Heart left ventricle (tissue), 16 donors: ENCODE data around the gene FAM184A. TPM values are rescaled to one million over a fixed set of nuclear protein-coding genes. Genes with fewer than 3 reads are reported as not detected.

Experiments
- ATAC-seq, 4 donors: fragments of 200-7000 bp; cut with Tn5 transposase; one replicate each; pipeline ENCODE4 v1.9.1; 2020 to 2022; ENCODE audit warnings: moderate library complexity in 4 of 4, mild to moderate bottlenecking in 3 of 4, moderate number of reproducible peaks in 1 of 4
- DNase-seq, 5 donors: peaks; one replicate each; pipeline ENCODE4 v3.0.0-alpha.2; 2020
- H3K27ac ChIP-seq, 12 donors: fragments of 200-600 bp; sonication (generic) in 4 of 12; one replicate each; pipeline versions ENCODE4 v1.5.0 to v1.8.0; 2016 to 2022; ENCODE audit warnings: mild to moderate bottlenecking in 2 of 12
- H3K27me3 ChIP-seq, 9 donors: fragments of 200-600 bp; sonication (generic) in 2 of 9; one replicate each; pipeline versions ENCODE4 v1.5.1 to v1.8.0; 2016 to 2022; ENCODE audit warnings: mild to moderate bottlenecking in 3 of 9
- H3K36me3 ChIP-seq, 9 donors: fragments of 200-600 bp; sonication (generic) in 2 of 9; one replicate each; pipeline versions ENCODE4 v1.5.0 to v1.8.0; 2018 to 2022; ENCODE audit warnings: mild to moderate bottlenecking in 2 of 9
- H3K4me1 ChIP-seq, 12 donors: fragments of 200-600 bp; sonication (generic) in 4 of 12; one replicate each; pipeline versions ENCODE4 v1.5.0 to v1.8.0; 2016 to 2022; ENCODE audit warnings: mild to moderate bottlenecking in 3 of 12
- H3K4me3 ChIP-seq, 12 donors: fragments of 200-600 bp; sonication (generic) in 4 of 12; one replicate each; pipeline versions ENCODE4 v1.5.0 to v1.8.0; 2017 to 2022; ENCODE audit warnings: mild to moderate bottlenecking in 9 of 12, moderate library complexity in 4 of 12
- H3K9me3 ChIP-seq, 12 donors: fragments of 200-600 bp; sonication (generic) in 4 of 12; one replicate each; pipeline versions ENCODE4 v1.5.0 to v1.8.0; 2016 to 2022; ENCODE audit warnings: mild to moderate bottlenecking in 1 of 12
- POLR2A ChIP-seq, 2 donors: fragments of 450-650 bp; IDR thresholded peaks; one replicate each; pipeline ENCODE4 v1.6.1; 2017; ENCODE audit warnings: antibody characterized with exemption in 2 of 2, mild to moderate bottlenecking in 2 of 2, moderate library complexity in 2 of 2
- WGBS, 4 donors: extraction: QIAGEN DNeasy Blood & Tissue Kit in 2 of 4; methylation state at CpG; one replicate each; pipeline versions ENCODE4 v1.1.5 to v1.1.7; 2013 to 2018; 5-methylcytosine and 5-hydroxymethylcytosine counted together
- intact Hi-C, 10 donors: fragments of 100-400 bp; cut with DNase I; formaldehyde crosslinking; loops; one replicate each; pipeline versions ENCODE4 v1.11.1 to v1.14.2; 2022
- polyA plus RNA-seq, 2 donors: library from polyadenylated mRNA; stranded (reverse); fragments of 200-250 nt; gene quantifications; one replicate each; pipeline ENCODE4 v1.2.3, GENCODE V29; 2013
- total RNA-seq, 9 donors: library from RNA; depleted of rRNA in 2 of 9; stranded (reverse); fragments of >200 nt in 2 of 9; fragmentation: NEBNext Ultra II Directional in 3 of 9; extraction: Animal tissue kit (Norgen Biotek cat#: 25700) in 3 of 9; gene quantifications; one replicate each; pipeline versions ENCODE4 v1.1.0 to v1.2.4, GENCODE V29; 2016 to 2023
- TF ChIP-seq, protein P1 (sequence below), 12 donors: fragments of 200-600 bp; sonication (generic) in 4 of 12; IDR thresholded peaks; one replicate each; pipeline versions ENCODE4 v1.5.0 to v1.8.0; 2018 to 2022; ENCODE audit warnings: antibody characterized with exemption in 12 of 12, mild to moderate bottlenecking in 5 of 12
- donor health status: ischemic (EF 13 %, LVEDD 7.1; RV severe dilation, severe dysfunction).
- donor health status: healthy with polysubstance abuse.
- donor health status: DM: no; HTN: yes; CAD: no.
- donor health status: DM: no; HTN: no; CAD: no.
- donor health status: ischemic (EF 25% LVEDD 6.9; RV normal size, moderate dysfunction).
- donor health status: ischemic (EF 25% LVEDD 5.7; RV mildly dilated, moderate dysfunction).
- donor health status: healthy.
- donor health status: DM: yes; HTN: yes; CAD: no.
- donor health status: ischemic (EF 35%, LVEDD 5.7; RV mildly dilated, moderate dysfunction).
- donor health status: nonischemic (EF 11% LVEDD 7.7; RV severe dilation, severe dysfunction).
- donor health status: DM: yes; HTN: yes; CAD: no.
- donor health status: PGD.
- donor health status: ischemic (EF 29% LVEDD 5.4; RV normal size, mild dysfunction).
- donor health status: nonischemic (EF 23%, LVEDD 6.1; RV moderate dilation, normal function).

FAM184A gene
- total and polyA plus RNA-seq, 11 donors = 0.16 to 1.1 (median 0.45) TPM

DNA sequence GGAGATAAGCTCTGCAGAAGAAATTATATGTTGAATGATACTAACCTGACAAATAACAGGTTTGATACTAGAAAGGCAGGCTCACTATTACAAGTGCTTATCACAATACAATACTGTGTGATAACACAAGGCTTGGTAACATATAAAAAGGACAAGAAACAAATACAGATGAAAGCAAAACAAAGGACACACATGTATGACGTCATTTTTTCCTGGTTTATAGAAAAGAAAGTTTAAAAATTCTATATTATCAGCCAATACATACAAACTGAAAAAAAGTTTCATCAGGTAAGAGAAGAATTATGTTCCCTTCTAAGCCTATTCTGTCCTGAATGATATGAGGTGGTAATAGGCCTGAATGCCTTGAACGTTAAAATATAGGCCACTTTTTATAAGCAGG lies 111.2 kb downstream of the FAM184A start:
- H3K4me3 ChIP-seq = no peak overlapping the region
- no peaks in the 10 kb centered on the region for H3K9me3 ChIP-seq
- 67 to 82% (median 73%) methylated on average over 2 of the region's 2 CpGs for WGBS, 4 donors
- intact Hi-C loops = loop anchor here in 2 of 10 donors (2.0 to 5.0 kb wide), 2 partner anchors 144 to 145 kb away; no protein-coding TSS in a partner anchor
- no peaks in the 10 kb centered on the region for H3K4me1 ChIP-seq
- H3K27ac ChIP-seq = no peak overlapping the region
- TF ChIP-seq, protein P1, sequence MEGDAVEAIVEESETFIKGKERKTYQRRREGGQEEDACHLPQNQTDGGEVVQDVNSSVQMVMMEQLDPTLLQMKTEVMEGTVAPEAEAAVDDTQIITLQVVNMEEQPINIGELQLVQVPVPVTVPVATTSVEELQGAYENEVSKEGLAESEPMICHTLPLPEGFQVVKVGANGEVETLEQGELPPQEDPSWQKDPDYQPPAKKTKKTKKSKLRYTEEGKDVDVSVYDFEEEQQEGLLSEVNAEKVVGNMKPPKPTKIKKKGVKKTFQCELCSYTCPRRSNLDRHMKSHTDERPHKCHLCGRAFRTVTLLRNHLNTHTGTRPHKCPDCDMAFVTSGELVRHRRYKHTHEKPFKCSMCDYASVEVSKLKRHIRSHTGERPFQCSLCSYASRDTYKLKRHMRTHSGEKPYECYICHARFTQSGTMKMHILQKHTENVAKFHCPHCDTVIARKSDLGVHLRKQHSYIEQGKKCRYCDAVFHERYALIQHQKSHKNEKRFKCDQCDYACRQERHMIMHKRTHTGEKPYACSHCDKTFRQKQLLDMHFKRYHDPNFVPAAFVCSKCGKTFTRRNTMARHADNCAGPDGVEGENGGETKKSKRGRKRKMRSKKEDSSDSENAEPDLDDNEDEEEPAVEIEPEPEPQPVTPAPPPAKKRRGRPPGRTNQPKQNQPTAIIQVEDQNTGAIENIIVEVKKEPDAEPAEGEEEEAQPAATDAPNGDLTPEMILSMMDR (IDR thresholded peaks at IDR 0.05) = no peak
- TF ChIP-seq POLR2A (IDR thresholded peaks at IDR 0.05) = no peak
- DNase-seq (no peak), ATAC-seq (no peak)
- H3K27me3 ChIP-seq = no peaks in the 10 kb centered on the region
- H3K36me3 ChIP-seq = no peaks in the 10 kb centered on the region

DNA sequence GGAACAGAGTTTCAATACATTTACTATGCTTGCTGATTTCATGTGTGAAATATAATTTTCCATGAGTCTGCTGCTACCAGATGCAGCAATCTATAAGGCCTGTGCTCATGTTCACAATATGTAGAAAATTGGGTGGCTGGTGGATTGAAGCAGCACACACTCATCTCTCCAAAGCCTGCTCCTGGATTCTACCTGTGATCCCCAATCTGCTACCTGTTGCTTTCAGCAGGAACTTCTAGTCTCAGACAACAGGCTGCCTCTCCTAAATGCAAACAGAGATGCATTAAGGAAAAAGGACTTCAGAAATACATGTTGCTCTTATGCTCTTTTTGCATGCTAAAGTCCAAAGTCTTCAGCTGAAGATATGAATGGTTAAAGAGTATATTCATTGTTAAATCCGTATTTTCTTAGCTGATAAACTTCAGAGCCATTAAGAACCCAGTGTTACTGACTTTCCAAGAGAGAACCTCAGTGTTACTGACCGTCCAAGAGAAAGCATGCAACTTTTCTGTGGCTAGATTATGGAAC lies 112.6 kb downstream of the FAM184A start:
- no peak overlapping the region for H3K27ac ChIP-seq
- intact Hi-C loops = loop anchor here in 3 of 10 donors (2.0 to 5.0 kb wide), 2 partner anchors 145 to 146 kb away; no protein-coding TSS in a partner anchor
- no peaks in the 10 kb centered on the region for H3K27me3 ChIP-seq
- H3K36me3 ChIP-seq = no peaks in the 10 kb centered on the region
- no peaks in the 10 kb centered on the region for H3K4me1 ChIP-seq
- ATAC-seq (no peak), DNase-seq (no peak)
- H3K4me3 ChIP-seq = no peak overlapping the region
- WGBS, 4 donors = 80 to 87% (median 84%) methylated on average over 2 of the region's 2 CpGs
- no peaks in the 10 kb centered on the region for H3K9me3 ChIP-seq
- no peak for TF ChIP-seq POLR2A (IDR thresholded peaks at IDR 0.05)
- TF ChIP-seq, protein P1 (IDR thresholded peaks at IDR 0.05) = no peak

DNA sequence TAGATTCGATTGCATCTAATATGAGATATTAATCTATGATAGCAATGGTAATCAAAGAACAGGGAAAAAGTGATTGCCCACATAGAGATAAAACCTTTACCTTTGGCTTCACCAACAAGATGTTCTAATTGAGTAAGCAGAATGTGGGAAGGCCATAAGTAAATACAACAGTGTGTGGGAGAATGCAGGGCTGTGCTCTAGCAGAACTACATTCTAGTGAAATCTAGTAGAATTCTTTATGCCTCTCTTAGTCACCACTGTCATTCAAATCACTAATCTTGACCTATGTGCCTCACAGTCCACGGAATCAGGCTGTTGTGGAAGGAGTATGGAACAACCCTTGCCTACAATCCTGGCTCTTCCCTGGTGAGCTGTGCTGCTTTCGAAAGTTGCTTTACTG lies 113.1 kb downstream of the FAM184A start:
- Histone ChIP-seq H3K4me3 (no peak overlapping the region), H3K27ac (no peak overlapping the region), H3K36me3 (no peaks in the 10 kb centered on the region), H3K27me3 (no peaks in the 10 kb centered on the region), H3K4me1 (no peaks in the 10 kb centered on the region), H3K9me3 (no peaks in the 10 kb centered on the region)
- 84 to 93% (median 90%) methylated on average over 3 of the region's 3 CpGs for WGBS, 4 donors
- ATAC-seq (no peak), DNase-seq (no peak)
- intact Hi-C loops = loop anchor here in 2 of 10 donors (2.0 to 5.0 kb wide), 2 partner anchors 145 to 147 kb away; no protein-coding TSS in a partner anchor
- TF ChIP-seq, protein P1 (IDR thresholded peaks at IDR 0.05) = no peak
- TF ChIP-seq POLR2A (IDR thresholded peaks at IDR 0.05) = no peak

DNA sequence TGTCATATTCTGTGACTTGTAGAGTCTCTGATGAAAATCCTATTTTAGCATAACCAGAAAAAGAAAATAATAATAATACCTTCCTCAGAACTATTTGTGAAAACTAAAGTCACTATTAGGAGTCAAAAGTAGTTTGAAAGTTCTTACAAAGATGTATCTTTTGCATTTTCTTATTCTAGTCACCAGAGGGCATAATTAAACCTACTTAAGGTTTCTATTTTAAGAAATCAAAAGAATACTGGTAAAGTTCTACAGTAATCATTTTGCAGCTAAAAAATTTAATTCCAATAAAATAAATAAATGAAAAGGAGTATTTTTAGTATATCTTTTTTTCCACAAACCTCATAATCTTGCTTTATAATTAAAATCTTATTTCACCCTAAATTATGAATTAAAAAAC lies 115.5 kb downstream of the FAM184A start:
- H3K36me3 ChIP-seq = no peaks in the 10 kb centered on the region
- H3K4me1 ChIP-seq = no peaks in the 10 kb centered on the region
- TF ChIP-seq, protein P1 (IDR thresholded peaks at IDR 0.05) = peak in 9 of 12 donors; percentile 9 to 50 (median 39)
- TF ChIP-seq POLR2A (IDR thresholded peaks at IDR 0.05) = no peak

More for the DNA sequence above, 115.5 kb downstream of the FAM184A start:
- DNase-seq (no peak), ATAC-seq (no peak)
- H3K27ac ChIP-seq = no peak overlapping the region
- H3K9me3 ChIP-seq = no peaks in the 10 kb centered on the region
- intact Hi-C loops = loop anchor here in 3 of 10 donors (1.0 to 2.0 kb wide), 2 partner anchors 147 to 148 kb away; no protein-coding TSS in a partner anchor
- no peak overlapping the region for H3K4me3 ChIP-seq
- no peaks in the 10 kb centered on the region for H3K27me3 ChIP-seq
